ENCODE measurements around the gene PTGR1. TPM values are rescaled to one million over a fixed set of nuclear protein-coding genes. Genes with fewer than 3 reads are reported as not detected.

Gene PTGR1
- total RNA-seq (2022; extraction: Qiagen RNA extraction), result 287 to 342 TPM (median 309 TPM) in 5 replicates

DNA sequence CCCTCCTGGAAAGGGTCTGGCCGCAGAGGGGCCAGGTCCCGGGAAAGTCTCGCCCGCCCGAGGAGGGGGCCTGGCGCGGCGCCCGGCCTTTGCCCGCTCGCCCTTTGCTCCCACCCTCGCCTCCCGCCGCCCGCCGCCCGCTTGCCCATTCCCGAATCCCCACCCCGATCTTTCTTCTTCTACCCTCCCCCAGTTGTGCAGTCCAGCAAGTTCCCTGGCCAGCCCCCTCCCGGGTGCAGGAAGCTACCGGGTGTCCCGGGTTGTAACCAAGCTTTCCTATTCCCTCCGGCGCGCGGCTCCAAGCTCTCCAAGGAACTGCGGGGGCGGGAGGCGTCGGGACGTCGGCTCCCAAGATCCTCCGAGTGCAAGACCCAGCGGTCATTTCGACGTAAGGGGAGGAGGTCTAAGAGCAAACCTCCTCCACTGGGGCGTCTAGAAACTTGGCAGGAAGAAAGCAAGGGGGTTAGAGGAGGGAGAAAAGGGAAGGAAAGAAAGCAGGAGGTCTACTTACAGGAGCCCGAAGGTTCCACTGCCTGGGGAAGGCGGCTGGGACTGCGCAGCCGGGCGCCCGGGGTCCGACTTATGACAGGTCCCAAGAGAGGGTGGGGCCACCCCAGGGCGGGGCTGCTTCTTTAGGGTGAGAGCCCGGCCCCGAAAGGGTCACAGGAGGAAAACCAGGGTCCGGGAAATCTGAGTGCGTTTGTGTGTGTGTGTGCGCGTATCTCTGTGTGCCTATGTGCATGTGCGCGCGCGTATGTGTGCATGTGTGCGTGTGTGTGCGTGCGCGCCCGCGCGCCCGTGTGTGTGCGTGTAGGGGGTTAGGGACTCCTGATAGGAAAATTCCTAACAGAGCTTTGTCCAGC lies at the start of gene PTGR1:
TSS of gene PTGR1 (minus strand) at position 556 of the 863 bp plus-strand sequence. CDS start 2,225 bp downstream, outside the sequence.

DNA sequence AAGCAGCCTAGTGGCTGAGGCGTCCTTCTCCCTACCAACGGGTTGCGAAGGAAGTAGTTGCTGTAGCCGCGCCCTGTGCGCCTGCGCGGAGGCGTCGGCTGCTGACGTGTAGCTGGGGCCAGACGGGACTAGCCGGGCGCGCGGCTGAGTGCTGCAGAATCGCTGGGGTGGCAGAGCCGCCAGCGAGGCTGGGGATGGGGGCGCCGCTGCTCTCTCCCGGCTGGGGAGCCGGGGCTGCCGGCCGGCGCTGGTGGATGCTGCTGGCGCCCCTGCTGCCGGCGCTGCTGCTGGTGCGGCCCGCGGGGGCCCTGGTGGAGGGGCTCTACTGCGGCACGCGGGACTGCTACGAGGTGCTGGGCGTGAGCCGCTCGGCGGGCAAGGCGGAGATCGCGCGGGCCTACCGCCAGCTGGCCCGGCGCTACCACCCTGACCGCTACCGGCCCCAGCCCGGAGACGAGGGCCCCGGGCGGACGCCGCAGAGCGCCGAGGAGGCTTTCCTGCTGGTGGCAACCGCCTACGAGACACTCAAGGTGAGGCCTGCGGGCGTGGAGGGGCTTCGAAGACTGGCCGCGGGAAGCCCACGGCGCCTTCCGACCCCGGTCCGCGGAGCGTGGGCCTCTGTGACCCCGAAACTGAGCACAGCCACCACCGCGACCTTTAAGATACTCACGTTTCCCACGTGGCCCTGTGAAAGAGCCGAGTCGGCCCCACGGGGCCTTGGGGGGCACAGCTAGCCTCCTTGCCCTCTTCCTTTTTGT lies 31.9 kb upstream of the PTGR1 start, which contains the start of gene DNAJC25:
TSS of gene DNAJC25 (plus strand) at position 121 of the 758 bp plus-strand sequence. CDS start at position 195, 74 bp downstream.

DNA sequence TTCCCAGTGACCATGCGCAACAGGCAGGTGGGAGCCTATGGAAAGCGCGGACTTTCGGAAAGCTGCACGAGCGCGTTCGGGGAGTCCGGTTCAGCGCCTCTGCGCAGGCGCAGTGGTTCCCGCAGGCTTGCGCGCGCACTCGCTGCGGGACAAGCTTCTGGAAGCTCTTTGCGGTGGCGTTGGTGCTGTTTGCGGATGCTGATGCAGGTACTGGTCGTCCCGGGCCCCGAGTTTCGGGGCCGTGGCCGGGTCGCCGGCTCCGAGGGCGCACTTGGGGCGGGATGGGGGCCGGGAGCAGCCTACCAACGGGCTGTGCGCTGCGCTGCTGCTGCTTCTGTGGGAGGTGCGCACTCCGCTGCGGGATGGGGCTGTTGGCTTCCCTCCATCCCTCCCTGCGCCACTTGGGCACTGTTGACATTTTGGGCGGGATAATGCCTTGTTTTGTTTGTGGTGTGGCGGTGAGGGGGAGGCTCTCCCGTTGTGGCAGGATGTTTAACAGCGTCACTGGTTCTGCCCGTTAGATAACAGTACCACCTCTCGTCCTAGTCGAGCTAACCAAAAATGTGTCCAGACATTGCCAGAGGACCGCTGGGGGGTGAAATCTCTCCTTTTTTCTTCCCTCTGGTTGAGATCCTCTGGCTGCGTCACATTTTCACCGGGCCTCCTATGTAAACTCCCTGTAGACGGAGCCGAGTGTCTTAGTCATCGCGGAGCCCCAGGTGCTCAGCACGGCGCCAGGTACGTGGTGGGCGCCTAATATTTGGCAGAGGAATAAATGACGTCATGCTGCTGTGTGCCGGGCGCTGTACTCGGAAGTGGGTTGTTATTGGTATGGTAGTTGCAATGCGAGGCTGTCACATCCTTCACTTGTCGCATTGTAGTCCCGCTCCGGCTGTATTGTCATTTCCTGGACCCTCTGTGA lies 74.1 kb downstream of the PTGR1 start, which contains the start of gene ZNF483:
TSS of gene ZNF483 (plus strand) at position 124 of the 922 bp plus-strand sequence. CDS start 2,217 bp downstream, outside the sequence.

Other genes with a start within 250 kb of the PTGR1 start
- gene ECPAS, start 115.3 kb downstream of the PTGR1 start, total RNA-seq (2022; extraction: Qiagen RNA extraction), result 34.9 to 51.1 TPM (median 36.3 TPM) in 5 replicates
- 0.31 to 1.1 TPM (median 0.49 TPM) in 5 replicates for gene ZNF483, start 74.5 kb downstream of the PTGR1 start, total RNA-seq (2022; extraction: Qiagen RNA extraction)
- 10.1 to 11.0 TPM (median 10.5 TPM) in 5 replicates for gene DNAJC25, start 31.7 kb upstream of the PTGR1 start, total RNA-seq (2022; extraction: Qiagen RNA extraction)
- gene GNG10, start 62.0 kb upstream of the PTGR1 start, total RNA-seq (2022; extraction: Qiagen RNA extraction), result 65.3 to 70.9 TPM (median 67.7 TPM) in 5 replicates
- not detected in 5 replicates for gene SHOC1, start 195.3 kb upstream of the PTGR1 start, total RNA-seq (2022; extraction: Qiagen RNA extraction)